GM19372 (cell line): ENCODE results near the gene KCNAB1.

Experiments
- ATAC-seq: cut with Tn5 transposase; IDR thresholded peaks from one replicate; pipeline ENCODE4 v1.9.1; 2021; ENCODE audit warnings: mild to moderate bottlenecking, low read depth, moderate library complexity; ENCODE audit not compliant: unreplicated experiment

KCNAB1 gene

GRCh38 chr3:156303001-156303707 lies 182.8 kb downstream of the KCNAB1 start:
- no peak for ATAC-seq

GRCh38 chr3:156304406-156304805 lies 184.0 kb downstream of the KCNAB1 start:
- ATAC-seq = no peak

- no peak for ATAC-seq
Measured at GRCh38 chr3:156305672-156306071, 185.3 kb downstream of the KCNAB1 start.

GRCh38 chr3:156307704-156308103 lies 187.3 kb downstream of the KCNAB1 start:
- ATAC-seq = no peak

GRCh38 chr3:156311431-156311830 lies 191.1 kb downstream of the KCNAB1 start:
- no peak for ATAC-seq

GRCh38 chr3:156311930-156312329 lies 191.6 kb downstream of the KCNAB1 start:
- ATAC-seq = no peak

GRCh38 chr3:156316076-156316475 lies 195.7 kb downstream of the KCNAB1 start:
- no peak for ATAC-seq

GRCh38 chr3:156317462-156318074 lies 197.2 kb downstream of the KCNAB1 start:
- ATAC-seq = no peak

- no peak for ATAC-seq
Measured at GRCh38 chr3:156321945-156322344, 201.6 kb downstream of the KCNAB1 start.

- no peak for ATAC-seq
Measured at GRCh38 chr3:156323466-156323865, 203.1 kb downstream of the KCNAB1 start.

GRCh38 chr3:156330415-156330814 lies 210.0 kb downstream of the KCNAB1 start:
- no peak for ATAC-seq

GRCh38 chr3:156332304-156332703 lies 211.9 kb downstream of the KCNAB1 start:
- no peak for ATAC-seq

- no peak for ATAC-seq
Measured at GRCh38 chr3:156334841-156335545, 214.6 kb downstream of the KCNAB1 start.

- ATAC-seq = no peak
Measured at GRCh38 chr3:156339491-156339890, 219.1 kb downstream of the KCNAB1 start.

GRCh38 chr3:156341332-156341731 lies 221.0 kb downstream of the KCNAB1 start:
- ATAC-seq = no peak

- ATAC-seq = peak; percentile 100
Measured at GRCh38 chr3:156341831-156342416, 221.5 kb downstream of the KCNAB1 start.

- ATAC-seq = no peak
Measured at GRCh38 chr3:156344215-156344614, 223.8 kb downstream of the KCNAB1 start.

GRCh38 chr3:156349111-156349510 lies 228.7 kb downstream of the KCNAB1 start:
- no peak for ATAC-seq

GRCh38 chr3:156349978-156350377 lies 229.6 kb downstream of the KCNAB1 start:
- no peak for ATAC-seq

GRCh38 chr3:156350781-156351180 lies 230.4 kb downstream of the KCNAB1 start:
- ATAC-seq = no peak

- ATAC-seq = no peak
Measured at GRCh38 chr3:156351783-156352182, 231.4 kb downstream of the KCNAB1 start.
